HG02610 (cell line): ENCODE measurements around the gene XPA.
"Not testable (repeated sequence)": the region's sequence is repeated elsewhere in the genome, so short reads cannot be mapped to it uniquely, and the experiment has no call there.

Experiments used
- ATAC-seq: cut with Tn5 transposase; IDR thresholded peaks from one replicate; pipeline ENCODE4 v1.9.1; 2021; ENCODE audit warnings: mild to moderate bottlenecking, moderate library complexity; ENCODE audit not compliant: unreplicated experiment

The XPA gene

DNA sequence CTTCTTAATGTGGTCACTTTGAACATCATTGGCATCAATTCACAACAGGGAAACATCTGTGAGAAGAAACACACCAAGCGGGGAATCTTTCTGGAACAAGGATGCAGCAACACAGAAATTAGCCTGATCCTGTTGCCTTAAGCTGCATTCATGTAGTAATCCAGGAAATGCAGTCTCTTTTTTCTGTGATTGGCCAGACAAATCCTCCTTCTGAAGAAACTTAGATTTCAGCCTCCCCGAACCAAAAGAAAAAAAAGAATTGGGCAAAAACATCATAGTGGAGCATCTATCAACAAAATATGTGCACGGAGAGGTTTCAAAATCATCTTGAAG is 7.2 kb upstream of the XPA start:
- no peak for ATAC-seq

DNA sequence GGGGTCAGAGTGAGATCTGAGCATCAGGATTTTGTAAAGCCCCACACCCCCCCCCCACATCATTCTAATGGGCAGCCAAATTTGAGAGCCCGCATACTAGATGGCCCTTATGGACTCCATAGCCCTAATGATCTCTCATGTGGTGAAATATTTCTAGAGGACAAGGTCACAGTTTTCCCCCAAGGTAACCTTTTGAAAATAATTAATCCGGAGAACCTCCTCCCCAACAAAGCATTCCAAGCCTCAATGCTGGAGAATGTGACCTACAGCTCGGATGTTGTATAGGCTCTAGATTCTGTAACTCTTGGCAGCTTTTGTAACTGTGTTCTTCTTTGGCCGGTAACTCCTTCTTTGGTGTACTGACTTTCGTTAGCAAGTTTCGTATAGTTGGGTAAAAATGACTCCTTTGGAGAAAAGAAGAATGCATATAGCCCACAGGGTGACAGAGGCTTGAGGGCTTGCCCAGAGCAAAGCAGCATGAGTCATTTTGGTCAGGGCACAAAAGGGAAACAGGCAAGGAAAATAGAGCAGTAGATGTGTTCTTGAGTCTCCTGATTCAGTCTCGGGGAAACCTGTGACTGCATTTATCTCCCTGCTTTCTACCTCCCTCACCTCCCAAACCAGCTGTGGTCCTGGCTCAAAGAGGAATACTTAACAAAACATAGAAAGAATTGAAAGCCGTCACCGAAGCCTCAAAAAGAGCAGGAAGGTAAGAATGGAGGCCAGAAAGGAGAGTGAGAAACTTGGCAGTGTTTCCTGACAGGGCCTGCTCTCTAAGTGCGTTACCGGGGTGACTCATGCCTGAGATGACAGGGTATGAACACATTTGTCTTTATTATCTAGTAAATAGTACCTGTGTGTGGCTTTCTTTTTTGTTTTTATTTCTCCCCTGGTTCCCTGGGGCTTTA is 6.6 kb upstream of the XPA start:
- ATAC-seq: peak; percentile 63

DNA sequence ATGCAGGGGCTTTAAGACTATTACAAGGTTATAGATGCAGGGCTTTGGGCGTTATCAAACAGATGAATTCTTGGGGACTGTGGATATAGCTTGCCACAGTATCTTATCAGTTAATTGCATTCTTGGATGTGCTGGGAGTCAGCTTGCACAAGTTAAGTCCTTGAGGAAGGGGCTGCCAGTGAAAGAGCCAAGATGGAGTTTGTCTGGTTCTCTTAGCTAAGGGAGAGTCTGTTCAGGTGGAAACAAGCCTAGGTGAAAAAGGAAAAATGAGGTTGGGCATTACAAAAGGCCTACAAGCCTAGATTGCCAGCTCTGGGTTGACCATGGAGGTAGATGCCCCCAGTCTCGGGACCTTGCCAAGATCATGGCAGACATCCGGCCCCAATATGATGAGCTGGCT is 2.7 kb upstream of the XPA start:
- ATAC-seq: not testable (repeated sequence)

DNA sequence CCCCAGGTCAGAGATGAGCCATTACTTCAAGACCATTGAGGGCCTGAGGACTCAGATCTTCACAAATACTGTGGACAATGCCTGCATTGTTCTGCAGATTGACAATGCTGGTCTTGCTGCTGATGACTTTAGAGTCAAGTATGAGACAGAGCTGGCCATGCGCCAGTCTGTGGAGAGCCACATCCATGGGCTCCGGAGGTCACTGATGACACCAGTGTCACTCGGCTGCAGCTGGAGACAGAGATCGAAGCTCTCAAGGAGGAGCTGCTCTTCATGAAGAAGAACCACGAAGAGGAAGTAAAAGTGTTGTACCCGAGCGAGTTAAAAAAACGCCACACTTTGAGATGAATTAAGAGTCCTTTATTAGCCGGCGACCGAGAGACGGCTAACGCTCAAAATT is 2.1 kb upstream of the XPA start:
- not testable (repeated sequence) for ATAC-seq

DNA sequence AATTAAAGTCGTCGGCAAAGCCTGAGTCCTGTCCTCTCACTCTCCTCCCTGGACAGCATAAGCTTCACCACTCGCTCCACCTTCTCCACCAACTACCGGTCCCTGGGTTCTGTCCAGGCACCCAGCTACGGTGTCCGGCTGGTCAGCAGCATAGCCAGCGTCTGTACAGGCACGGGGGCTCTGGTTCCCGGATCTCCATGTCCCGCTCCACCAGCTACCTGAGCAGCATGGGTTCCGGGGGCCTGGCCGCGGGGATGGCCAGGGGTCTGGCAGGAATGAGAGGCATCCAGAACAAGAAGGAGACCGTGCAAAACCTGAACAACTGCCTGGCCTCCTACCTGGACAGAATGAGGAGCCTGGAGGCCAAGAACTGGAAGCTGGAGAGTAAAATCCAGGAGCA is 1.7 kb upstream of the XPA start:
- no peak for ATAC-seq

DNA sequence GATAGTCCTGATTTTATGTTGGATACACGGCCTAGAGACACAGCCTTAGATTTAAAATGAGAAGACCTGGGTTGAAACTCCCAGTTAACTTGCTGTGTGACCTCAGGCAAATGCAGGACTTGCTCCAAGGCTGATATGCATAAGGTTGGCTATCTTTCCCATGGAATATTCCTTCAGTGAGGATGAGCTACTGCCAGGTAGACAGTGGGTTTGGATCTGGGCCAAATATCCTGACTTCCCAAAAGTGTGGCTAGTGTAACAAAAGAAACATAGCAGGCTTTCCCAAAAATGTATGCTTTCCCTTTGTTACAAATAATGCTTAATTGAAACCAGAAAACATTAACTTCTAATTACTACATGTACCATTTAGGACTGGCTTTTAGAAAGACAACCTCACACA is 697 bp upstream of the XPA start:
- no peak for ATAC-seq

DNA sequence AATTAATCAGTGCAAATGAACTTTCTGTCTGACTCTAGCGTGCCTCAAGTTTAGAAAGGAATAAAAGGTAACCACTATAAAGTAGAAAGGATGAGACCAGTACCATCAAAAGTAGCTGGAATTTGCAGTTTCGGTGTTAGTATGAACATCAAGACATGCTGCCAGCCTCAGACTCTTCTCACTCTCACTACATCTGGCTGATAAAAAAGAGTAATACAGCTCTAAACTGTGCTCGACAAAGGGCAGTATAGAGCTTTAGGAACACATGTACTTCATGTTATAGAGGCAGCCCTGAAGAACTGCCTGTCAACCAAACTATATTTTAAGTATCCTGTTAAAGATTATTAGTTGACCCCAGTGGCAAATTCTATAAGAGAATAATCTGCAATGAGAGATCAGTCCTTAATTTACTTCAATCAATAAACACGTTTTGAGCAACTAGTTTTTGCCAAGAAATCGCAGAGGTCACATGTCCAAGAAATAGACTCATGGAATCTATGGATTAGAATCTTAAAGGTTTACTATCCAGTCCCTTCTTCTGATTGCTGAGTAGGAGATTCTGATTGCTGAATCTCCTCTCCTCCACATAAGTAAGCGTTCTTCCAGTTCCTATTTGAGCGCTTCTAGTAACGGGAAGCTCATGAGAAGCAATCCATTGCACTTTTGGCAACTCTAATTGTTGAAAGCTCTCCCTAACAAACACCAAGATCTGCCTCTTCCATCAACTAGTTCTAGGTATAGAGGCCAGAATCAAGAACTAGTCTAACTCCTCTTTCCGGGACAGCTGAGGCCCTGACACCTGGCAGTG is 941 bp downstream of the XPA start:
- no peak for ATAC-seq

DNA sequence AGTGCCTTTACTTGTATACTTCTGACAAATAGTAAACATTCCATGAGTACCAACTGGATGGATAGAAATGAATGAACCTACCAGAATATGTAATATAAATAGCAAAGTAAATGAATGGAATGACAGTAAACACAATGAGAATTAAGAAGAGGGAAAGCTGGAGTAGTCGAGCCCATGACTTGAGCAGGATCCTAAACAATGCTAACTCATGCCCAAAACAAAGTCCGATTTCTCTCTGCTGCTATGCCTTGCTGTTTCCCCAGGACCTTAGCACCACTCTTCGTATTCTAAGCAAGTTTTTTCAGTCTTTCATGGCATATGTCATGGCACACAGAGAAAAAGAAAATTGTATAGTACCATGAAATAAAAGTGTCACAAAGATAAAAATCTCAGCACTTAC is 1.8 kb downstream of the XPA start:
- ATAC-seq: no peak

DNA sequence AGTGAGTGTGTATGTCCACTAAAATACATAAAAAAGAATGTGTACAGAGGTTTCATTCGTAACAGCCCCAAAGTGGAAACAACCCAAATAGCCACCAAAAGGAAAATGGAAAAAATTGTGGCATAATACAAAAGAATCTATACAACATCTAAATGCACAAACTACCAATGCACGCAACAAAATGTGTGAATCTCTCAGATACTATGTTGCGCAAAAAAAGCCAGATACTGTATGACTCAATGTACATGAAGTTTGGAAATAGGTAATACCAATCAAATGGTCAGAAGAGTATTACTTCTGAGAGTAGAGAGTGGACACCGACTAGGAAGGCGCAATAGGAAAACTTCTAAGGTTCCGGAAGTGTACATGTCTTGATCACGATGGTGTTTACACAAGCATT is 2.4 kb downstream of the XPA start:
- no peak for ATAC-seq

DNA sequence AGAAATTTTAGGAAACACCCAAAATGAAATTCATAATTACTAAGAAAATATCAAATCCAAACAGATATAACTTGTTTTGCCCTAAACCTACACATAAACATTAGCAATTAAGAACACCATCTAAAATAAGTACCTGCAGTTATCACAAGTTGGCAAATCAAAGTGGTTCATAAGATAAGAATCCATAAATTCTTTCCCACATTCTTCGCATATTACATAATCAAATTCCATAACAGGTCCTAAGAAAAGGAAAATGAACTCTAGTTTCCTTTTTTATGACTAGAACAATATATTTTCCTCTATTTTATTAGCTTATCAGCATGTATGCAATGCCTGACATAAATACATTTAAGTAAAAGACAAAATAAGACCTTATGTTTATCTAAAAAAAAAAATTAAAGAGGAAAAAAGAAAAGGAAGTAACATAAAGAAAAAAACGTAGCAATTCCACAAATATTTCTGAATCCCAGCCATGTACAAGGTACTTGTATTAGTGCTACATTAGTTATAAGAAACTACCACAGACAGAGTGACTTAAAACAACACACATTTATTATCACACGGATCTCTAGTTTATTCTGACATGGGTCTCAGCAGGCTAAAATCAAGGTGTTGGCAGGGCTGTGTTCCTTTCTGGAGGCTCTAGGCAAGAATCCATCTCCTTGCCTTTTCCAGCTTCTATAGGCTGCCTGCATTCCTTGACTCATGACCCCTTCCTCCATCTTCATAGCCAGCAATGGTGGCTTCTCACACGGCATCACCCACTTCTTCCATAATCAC is 7.5 kb downstream of the XPA start:
- ATAC-seq: no peak

DNA sequence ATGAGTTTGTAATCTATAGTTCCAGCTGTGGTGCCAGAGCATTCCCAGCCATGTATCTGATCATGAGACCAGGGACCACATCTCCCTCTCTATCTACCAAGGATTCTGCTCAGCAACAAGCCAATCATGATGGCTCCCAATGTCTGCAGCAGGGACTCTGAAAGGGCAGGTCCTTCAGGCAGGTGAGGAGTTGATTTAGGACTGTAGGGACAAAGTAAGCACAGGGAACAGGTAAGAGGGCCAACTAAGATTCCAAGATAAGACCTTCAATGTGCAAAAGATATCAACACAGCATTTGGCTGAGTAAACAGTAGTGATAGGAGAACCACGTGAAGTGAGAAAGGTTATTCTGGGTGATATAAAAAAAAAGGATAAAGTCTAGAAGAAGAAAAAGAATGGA is 8.5 kb downstream of the XPA start:
- ATAC-seq: no peak

DNA sequence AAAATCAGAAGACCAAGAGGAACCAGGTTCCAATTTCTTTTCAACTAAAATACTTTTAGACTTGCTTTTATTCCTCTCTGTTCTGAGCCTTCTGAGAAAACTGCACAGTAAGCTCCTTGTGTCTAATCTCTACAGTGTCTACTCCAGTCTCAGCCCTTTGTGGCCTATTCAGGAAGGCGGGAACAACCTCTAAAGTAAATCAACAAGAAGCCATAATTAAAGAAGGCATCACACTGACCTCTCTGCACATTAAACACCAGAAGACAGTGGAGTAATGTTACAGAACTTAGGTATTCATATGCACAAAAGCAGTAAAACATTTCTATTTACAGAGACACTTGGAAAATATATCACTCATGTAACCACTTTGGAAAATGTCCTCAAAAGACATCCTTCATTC is 14.9 kb downstream of the XPA start:
- ATAC-seq: no peak

DNA sequence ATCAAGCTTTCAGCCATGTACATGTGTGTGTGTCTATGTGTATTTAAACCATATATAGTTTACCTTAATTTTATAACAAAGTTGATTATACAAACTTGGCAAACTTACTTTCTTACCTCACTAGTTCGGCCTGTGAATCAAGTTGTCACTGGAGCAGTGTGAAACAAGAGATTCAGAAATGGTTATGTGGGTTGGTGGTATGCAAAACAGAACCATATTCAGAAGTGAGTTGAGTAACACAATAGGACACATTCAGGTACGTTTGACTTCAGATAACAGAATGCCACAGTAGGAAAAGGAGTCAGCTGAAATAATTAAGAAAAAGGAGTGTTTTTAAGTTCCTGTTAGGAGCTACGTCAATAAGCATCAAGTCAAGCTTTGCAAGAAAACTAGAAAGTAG is 21.5 kb downstream of the XPA start:
- peak; percentile 80 for ATAC-seq

DNA sequence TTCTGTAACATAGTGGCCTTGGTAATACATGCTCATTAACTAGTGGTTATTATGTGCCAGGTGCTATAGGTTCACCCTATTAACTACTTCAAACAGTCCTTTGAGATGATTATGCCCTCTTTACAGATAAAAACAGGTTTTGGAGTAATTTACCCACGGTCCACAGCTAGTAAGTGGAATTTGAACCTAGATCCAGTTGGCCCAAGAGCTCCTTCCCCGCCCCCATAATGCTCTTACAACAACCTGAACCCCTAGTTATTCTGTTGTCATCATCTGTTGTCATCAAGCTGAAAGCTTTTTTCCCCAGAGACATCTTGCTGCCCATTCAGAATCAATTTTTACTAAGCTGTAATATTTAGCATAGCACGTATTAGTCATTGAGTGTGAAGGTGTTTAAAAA is 23.2 kb downstream of the XPA start:
- ATAC-seq: no peak

DNA sequence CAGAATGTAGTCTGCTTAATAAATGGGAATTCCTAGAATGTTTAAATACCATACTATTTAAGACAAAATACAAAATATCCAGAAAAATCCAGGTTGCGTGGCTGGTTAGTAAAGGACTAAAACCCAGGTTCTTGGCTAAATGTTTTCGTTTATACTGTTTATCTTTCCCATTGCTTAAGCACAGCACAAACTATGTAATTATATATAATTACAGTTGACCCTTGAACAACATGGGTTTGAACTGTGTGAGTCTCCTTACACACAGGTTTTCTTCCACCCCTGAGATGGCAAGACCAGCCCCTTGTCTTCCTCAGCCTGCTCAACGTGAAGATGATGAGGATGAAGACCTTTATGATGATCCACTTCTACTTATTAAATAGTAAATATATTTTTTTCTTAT is 24.7 kb downstream of the XPA start:
- ATAC-seq: no peak

DNA sequence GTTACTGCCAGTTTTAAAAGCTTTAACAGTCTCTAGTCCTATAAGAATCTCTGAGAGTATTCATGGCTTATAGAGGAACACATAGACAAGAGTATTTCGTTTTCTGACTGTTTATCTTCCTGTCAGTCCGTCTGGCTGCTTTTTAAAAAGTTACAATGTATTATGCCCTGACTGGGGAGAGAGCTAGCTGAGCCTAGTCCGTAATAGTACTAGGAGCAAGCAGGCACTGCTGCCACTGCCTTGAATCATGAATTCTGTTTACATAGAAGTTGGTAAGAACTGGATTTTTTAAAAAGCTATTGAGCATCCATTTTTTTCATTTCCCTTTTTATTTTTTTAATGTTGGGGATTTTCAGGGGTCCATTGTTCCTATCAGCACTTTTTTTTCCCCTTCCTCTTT is 26.6 kb downstream of the XPA start:
- no peak for ATAC-seq

DNA sequence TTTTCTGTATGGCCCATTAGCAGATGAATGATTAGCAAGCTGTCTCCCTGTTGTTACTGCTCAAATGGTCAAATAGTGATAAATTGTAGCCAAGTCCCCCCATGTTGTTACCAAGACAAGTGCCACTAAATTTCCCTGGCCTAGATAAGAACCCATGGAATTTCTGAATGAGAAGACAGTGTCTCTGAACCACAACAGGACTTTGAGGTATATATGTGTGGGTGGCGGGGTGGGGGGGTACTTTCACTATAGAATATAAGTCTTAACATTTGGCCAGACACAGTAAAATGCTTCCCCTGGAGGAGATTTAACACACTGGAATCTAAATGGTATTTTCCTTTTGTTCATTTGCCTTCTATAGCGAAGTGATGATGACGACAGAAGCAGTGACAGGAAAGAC is 28.7 kb downstream of the XPA start:
- ATAC-seq: no peak

DNA sequence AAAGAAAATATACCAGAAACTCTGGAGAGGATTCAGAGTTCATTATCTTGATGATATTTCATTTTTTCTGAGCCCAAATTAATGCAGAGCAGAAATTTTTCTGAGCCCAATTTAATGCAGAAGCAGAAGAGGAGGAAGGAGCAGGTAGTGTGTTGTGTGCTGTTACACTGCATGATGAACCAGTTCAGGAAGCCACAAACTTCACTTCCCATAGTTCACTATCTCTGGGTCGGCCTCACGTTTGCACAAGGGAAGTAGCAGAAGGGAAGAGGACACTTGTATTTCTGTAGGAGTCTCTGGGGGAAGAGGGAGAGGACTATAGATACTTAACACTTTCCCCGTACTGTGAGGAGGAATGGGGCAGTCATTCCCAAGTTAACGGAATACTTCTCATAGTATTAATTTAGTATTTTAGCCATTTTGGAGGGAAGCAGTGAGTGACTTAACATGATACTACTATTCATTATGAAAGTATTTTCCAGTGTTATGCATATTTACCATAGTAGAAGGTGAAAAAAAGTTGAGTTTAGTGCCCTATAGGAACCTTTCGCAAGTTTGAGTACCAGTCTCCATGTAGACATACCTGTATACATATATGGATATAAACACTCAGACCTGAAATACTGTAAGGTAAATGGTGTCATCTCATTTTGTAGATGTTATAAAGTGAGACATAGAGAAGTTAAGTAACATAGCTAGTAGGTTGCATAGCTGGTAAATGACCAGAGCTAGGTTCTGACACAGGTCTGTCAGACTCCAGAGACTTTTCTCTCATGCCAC is 30.0 kb downstream of the XPA start:
- ATAC-seq: no peak

DNA sequence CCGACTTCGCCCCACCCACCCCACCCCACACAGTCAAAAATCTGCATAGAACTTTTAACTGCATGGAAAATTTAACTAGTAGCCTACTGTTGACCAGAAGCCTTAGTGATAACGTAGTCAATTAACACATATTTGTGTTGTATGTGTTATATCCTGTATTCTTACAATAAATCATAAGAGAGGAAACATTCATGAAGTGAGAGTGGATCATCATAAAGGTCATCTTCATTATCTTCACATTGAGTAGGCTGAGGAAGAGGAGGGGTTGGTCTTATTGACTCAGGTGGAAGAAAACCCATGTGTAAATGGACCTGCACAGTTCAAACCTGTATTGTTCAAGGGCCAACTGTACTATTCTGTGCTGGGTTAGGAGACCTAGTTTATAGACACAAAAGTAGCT is 31.4 kb downstream of the XPA start:
- ATAC-seq: no peak

DNA sequence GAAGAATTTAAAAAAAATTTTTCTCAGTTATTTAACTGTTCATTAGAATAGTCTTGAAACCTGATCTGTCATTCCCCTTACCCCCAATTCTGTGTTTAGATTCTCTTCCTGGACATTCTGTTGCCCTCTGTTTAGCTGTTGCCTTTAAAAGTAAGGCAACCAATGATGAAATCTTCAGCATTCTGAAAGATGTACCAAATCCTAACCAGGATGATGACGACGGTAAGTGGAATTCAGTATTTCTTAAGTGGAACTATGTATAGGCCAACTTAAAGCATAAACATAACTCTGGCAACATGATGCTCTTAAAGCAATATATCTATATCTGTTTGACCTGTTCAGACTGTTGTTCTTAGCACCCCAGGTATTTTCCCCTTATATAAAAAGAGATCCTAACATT is 36.3 kb downstream of the XPA start:
- ATAC-seq: no peak

DNA sequence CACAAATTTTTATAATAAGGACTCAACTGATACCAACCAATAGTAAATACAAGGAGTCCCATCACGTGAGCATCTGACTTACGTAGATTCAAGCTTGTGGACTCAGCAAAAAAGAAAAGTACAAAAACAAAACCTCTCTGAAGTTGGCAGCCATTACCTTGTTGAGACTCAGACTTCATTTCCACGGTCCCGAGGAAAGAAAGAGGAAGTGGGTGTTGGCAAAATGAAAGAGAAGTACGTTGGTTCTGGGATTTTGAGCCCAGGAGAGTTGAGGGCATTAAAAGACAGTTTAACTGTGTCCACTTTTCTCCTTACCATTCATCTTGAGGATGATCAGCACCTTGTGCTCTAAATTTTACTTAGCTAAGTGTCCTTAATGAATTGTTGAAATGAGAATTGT is 36.8 kb downstream of the XPA start:
- no peak for ATAC-seq
